Measurements from ENCODE around the gene TRIM14. TPM values are rescaled to one million over a fixed set of nuclear protein-coding genes. Genes with fewer than 3 reads are reported as not detected.

The TRIM14 gene
- total and polyA plus RNA-seq, 2 of the 13 experiments (the other 11 are each of a cell fraction or from before 2014, with no cell fraction given) = 9.2 to 13.0 TPM

DNA sequence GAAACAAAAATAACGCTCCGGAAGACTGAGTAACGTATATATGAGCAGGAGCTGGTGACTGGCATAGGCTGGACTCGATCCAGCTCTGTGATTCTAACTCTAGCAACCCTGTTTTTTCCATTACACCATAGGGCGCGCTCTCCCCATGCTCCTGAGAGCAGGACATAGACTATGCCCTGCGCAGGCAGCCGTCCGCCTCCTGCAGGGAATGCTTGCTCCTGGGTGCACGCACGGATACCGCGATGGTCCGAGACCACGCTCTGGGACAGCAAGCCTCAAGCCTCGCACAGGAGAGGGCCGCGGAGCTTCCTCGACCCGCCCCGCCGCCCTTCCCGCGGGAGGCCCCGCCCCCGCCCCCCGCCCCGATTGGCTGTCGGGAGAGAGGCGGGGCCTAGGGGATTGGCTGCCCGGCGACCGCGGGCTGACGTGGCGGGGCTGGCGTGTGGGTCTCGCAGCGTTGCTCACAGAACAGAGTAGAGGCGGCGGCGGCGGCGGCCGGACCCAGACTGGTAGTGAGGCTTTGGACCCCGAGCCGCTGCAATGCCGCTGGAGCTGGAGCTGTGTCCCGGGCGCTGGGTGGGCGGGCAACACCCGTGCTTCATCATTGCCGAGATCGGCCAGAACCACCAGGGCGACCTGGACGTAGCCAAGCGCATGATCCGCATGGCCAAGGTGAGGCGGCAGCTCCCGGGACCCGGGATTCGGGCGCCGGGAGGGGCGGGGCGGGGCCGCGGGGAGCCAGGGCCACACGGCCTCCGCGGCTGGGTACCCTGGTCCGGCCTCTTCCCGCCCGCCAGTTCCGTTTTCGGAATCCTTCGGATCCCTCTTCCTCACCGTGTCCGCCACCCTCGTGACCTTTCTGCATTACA is 62.5 kb downstream of the TRIM14 start, which contains the start of gene NANS (continued):
- TF ChIP-seq POGZ (CRISPR knock-in tag; IDR thresholded peaks at IDR 0.05) (peak; percentile 63), HHEX (CRISPR knock-in tag; IDR thresholded peaks at IDR 0.05) (no peak), ZNF333 (CRISPR knock-in tag; IDR thresholded peaks at IDR 0.05; ENCODE audit: borderline replicate concordance) (peak; percentile 87; the same call in 1 of the 2 replicates), CREM (IDR thresholded peaks at IDR 0.05) (no peak), CREM (CRISPR knock-in tag; IDR thresholded peaks at IDR 0.05) (no peak), SP5 (CRISPR knock-in tag; IDR thresholded peaks at IDR 0.05; ENCODE audit: borderline replicate concordance, low read depth) (0 out of 2 replicates have a peak, but pooled peaks have one; percentile 30), ZNF264 (CRISPR knock-in tag; IDR thresholded peaks at IDR 0.05) (peak; percentile 14; the same call in 1 of the 2 replicates), MZF1 (CRISPR knock-in tag; IDR thresholded peaks at IDR 0.05; ENCODE audit: borderline replicate concordance) (no peak), LCORL (IDR thresholded peaks at IDR 0.05) (no peak), LCORL (CRISPR knock-in tag; IDR thresholded peaks at IDR 0.05) (peak; percentile 80), TP53 (CRISPR knock-in tag; conservative IDR thresholded peaks at IDR 0.05) (no peak), ZNF362 (CRISPR knock-in tag; IDR thresholded peaks at IDR 0.05; ENCODE audit: borderline replicate concordance) (peak; percentile 19; the same call in 1 of the 2 replicates), ZNF343 (CRISPR knock-in tag; IDR thresholded peaks at IDR 0.05) (peak; percentile 93; the same call in 1 of the 2 replicates), TOPORS (CRISPR knock-in tag; IDR thresholded peaks at IDR 0.05) (0 out of 2 replicates have a peak, but pooled peaks have one; percentile 35), ZNF891 (CRISPR knock-in tag; IDR thresholded peaks at IDR 0.05) (no peak; the same call in 1 of the 2 replicates), ZNF772 (CRISPR knock-in tag; IDR thresholded peaks at IDR 0.05) (peak; percentile 59; the same call in 1 of the 2 replicates)
- TF ChIP-seq, protein P1, sequence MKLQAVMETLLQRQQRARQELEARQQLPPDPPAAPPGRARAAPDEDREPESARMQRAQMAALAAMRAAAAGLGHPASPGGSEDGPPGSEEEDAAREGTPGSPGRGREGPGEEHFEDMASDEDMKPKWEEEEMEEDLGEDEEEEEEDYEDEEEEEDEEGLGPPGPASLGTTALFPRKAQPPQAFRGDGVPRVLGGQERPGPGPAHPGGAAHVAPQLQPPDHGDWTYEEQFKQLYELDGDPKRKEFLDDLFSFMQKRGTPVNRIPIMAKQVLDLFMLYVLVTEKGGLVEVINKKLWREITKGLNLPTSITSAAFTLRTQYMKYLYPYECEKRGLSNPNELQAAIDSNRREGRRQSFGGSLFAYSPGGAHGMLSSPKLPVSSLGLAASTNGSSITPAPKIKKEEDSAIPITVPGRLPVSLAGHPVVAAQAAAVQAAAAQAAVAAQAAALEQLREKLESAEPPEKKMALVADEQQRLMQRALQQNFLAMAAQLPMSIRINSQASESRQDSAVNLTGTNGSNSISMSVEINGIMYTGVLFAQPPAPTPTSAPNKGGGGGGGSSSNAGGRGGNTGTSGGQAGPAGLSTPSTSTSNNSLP (IDR thresholded peaks at IDR 0.05; ENCODE audit: low read depth, low read length) = no peak
- TF ChIP-seq, protein P2, sequence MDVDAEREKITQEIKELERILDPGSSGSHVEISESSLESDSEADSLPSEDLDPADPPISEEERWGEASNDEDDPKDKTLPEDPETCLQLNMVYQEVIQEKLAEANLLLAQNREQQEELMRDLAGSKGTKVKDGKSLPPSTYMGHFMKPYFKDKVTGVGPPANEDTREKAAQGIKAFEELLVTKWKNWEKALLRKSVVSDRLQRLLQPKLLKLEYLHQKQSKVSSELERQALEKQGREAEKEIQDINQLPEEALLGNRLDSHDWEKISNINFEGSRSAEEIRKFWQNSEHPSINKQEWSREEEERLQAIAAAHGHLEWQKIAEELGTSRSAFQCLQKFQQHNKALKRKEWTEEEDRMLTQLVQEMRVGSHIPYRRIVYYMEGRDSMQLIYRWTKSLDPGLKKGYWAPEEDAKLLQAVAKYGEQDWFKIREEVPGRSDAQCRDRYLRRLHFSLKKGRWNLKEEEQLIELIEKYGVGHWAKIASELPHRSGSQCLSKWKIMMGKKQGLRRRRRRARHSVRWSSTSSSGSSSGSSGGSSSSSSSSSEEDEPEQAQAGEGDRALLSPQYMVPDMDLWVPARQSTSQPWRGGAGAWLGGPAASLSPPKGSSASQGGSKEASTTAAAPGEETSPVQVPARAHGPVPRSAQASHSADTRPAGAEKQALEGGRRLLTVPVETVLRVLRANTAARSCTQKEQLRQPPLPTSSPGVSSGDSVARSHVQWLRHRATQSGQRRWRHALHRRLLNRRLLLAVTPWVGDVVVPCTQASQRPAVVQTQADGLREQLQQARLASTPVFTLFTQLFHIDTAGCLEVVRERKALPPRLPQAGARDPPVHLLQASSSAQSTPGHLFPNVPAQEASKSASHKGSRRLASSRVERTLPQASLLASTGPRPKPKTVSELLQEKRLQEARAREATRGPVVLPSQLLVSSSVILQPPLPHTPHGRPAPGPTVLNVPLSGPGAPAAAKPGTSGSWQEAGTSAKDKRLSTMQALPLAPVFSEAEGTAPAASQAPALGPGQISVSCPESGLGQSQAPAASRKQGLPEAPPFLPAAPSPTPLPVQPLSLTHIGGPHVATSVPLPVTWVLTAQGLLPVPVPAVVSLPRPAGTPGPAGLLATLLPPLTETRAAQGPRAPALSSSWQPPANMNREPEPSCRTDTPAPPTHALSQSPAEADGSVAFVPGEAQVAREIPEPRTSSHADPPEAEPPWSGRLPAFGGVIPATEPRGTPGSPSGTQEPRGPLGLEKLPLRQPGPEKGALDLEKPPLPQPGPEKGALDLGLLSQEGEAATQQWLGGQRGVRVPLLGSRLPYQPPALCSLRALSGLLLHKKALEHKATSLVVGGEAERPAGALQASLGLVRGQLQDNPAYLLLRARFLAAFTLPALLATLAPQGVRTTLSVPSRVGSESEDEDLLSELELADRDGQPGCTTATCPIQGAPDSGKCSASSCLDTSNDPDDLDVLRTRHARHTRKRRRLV (CRISPR knock-in tag; IDR thresholded peaks at IDR 0.05) = peak; percentile 52; the same call in 1 of the 2 replicates
- TF ChIP-seq, protein P3, sequence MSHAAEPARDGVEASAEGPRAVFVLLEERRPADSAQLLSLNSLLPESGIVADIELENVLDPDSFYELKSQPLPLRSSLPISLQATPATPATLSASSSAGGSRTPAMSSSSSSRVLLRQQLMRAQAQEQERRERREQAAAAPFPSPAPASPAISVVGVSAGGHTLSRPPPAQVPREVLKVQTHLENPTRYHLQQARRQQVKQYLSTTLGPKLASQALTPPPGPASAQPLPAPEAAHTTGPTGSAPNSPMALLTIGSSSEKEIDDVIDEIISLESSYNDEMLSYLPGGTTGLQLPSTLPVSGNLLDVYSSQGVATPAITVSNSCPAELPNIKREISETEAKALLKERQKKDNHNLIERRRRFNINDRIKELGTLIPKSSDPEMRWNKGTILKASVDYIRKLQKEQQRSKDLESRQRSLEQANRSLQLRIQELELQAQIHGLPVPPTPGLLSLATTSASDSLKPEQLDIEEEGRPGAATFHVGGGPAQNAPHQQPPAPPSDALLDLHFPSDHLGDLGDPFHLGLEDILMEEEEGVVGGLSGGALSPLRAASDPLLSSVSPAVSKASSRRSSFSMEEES (CRISPR knock-in tag; IDR thresholded peaks at IDR 0.05) = no peak

All from HepG2 (cell line).